Stromal cell of bone marrow (primary cell): Measurements from ENCODE around the gene TAGLN3.

ENCODE experiments used
- DNase-seq: peaks from one replicate; pipeline ENCODE4 v3.0.0-alpha.2; 2012; ENCODE audit warnings: low read depth

TAGLN3 gene

GRCh38 chr3:111978583-111979433, 19.9 kb upstream of the TAGLN3 start, which contains the start of gene ABHD10:
ABHD10 (plus strand) TSS chr3:111979026; CDS start chr3:111979062, 36 bp downstream.
- DNase-seq = peak; percentile 96

- DNase-seq = no peak
These were observed 19.2 kb upstream of the TAGLN3 start for GRCh38 chr3:111979434-111980038.

- DNase-seq = no peak
These were observed 17.8 kb upstream of the TAGLN3 start for GRCh38 chr3:111980716-111981456.

- no peak for DNase-seq
These were observed 17.3 kb upstream of the TAGLN3 start for GRCh38 chr3:111981457-111981763.

- DNase-seq = no peak
These were observed 14.0 kb upstream of the TAGLN3 start for GRCh38 chr3:111984636-111985298.

- DNase-seq = no peak
These were observed 11.9 kb upstream of the TAGLN3 start for GRCh38 chr3:111986800-111987199.

GRCh38 chr3:111989061-111989678, 9.6 kb upstream of the TAGLN3 start:
- peak; percentile 49 for DNase-seq

GRCh38 chr3:111993038-111993437, 5.7 kb upstream of the TAGLN3 start:
- DNase-seq = no peak

GRCh38 chr3:111999484-112000324, 982 bp downstream of the TAGLN3 start:
- DNase-seq = no peak

- DNase-seq = no peak
These were observed 1.6 kb downstream of the TAGLN3 start for GRCh38 chr3:112000367-112000771.

GRCh38 chr3:112000966-112001365, 2.2 kb downstream of the TAGLN3 start:
- DNase-seq = no peak

- DNase-seq = no peak
These were observed 2.8 kb downstream of the TAGLN3 start for GRCh38 chr3:112001526-112001925.

GRCh38 chr3:112002096-112002971, 3.6 kb downstream of the TAGLN3 start:
- no peak for DNase-seq

GRCh38 chr3:112003321-112004080, 4.8 kb downstream of the TAGLN3 start:
- DNase-seq = no peak

- DNase-seq = no peak
These were observed 5.5 kb downstream of the TAGLN3 start for GRCh38 chr3:112004187-112004586.

- DNase-seq = no peak
These were observed 5.9 kb downstream of the TAGLN3 start for GRCh38 chr3:112004669-112005068.

GRCh38 chr3:112005091-112005672, 6.5 kb downstream of the TAGLN3 start:
- DNase-seq = no peak

- DNase-seq = peak; percentile 47
These were observed 8.9 kb downstream of the TAGLN3 start for GRCh38 chr3:112007633-112008032.

- DNase-seq = no peak
These were observed 10.9 kb downstream of the TAGLN3 start for GRCh38 chr3:112009670-112010069.
